WTC11 (cell line): ENCODE results near the gene ZEB2.

Experiments
- KAT7 ChIP-seq: sonication (generic); formaldehyde crosslinking; IDR thresholded peaks from 2 replicates; pipeline ENCODE4 v1.8.1; 2023; ENCODE audit warnings: missing genetic modification reagents, mild to moderate bottlenecking, borderline replicate concordance
- TF ChIP-seq, protein P1 (sequence below): fragments of 200-600 bp; IDR thresholded peaks from 2 replicates; pipeline ENCODE4 v1.8.0; 2022; ENCODE audit warnings: antibody characterized with exemption
- TF ChIP-seq, protein P2 (sequence below): sonication (generic); formaldehyde crosslinking; IDR thresholded peaks from 2 replicates; pipeline ENCODE4 v1.8.1; 2022; ENCODE audit warnings: mild to moderate bottlenecking, missing genetic modification reagents, moderate library complexity, borderline replicate concordance
- TF ChIP-seq, protein P3 (sequence below): fragments of 250-450 bp; sonication (Bioruptor Pico); IDR thresholded peaks from 2 replicates; pipeline ENCODE4 v1.9.0; 2021; ENCODE audit warnings: mild to moderate bottlenecking
- TF ChIP-seq, protein P4 (sequence below): sonication (generic); formaldehyde crosslinking; IDR thresholded peaks from 2 replicates; pipeline ENCODE4 v1.8.1; 2023; ENCODE audit warnings: mild to moderate bottlenecking, missing genetic modification reagents

DNA sequence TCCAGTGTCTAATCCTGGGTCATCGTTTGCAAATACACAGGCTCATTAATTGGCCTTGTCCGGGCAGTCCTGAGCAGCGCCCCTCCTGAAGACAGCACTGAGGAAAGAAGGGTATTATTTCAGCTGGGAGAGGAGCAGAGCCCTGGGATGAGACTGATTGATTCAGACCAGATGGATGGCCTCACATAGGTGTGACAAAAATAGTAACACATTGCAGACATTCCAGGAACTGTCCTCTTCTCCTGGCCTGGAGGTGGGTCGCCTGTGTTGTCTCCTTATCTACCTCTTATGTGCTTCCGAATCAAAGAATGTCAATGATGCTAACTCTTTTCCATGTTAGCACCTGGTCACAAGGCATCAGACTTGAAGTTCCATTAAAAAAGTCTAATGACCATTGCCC, 45.9 kb downstream of the ZEB2 start:
- TF ChIP-seq, protein P1, sequence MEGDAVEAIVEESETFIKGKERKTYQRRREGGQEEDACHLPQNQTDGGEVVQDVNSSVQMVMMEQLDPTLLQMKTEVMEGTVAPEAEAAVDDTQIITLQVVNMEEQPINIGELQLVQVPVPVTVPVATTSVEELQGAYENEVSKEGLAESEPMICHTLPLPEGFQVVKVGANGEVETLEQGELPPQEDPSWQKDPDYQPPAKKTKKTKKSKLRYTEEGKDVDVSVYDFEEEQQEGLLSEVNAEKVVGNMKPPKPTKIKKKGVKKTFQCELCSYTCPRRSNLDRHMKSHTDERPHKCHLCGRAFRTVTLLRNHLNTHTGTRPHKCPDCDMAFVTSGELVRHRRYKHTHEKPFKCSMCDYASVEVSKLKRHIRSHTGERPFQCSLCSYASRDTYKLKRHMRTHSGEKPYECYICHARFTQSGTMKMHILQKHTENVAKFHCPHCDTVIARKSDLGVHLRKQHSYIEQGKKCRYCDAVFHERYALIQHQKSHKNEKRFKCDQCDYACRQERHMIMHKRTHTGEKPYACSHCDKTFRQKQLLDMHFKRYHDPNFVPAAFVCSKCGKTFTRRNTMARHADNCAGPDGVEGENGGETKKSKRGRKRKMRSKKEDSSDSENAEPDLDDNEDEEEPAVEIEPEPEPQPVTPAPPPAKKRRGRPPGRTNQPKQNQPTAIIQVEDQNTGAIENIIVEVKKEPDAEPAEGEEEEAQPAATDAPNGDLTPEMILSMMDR = no peak
- TF ChIP-seq KAT7 (CRISPR knock-in tag) = no peak
- TF ChIP-seq, protein P2, sequence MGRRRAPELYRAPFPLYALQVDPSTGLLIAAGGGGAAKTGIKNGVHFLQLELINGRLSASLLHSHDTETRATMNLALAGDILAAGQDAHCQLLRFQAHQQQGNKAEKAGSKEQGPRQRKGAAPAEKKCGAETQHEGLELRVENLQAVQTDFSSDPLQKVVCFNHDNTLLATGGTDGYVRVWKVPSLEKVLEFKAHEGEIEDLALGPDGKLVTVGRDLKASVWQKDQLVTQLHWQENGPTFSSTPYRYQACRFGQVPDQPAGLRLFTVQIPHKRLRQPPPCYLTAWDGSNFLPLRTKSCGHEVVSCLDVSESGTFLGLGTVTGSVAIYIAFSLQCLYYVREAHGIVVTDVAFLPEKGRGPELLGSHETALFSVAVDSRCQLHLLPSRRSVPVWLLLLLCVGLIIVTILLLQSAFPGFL = no peak
- TF ChIP-seq, protein P3, sequence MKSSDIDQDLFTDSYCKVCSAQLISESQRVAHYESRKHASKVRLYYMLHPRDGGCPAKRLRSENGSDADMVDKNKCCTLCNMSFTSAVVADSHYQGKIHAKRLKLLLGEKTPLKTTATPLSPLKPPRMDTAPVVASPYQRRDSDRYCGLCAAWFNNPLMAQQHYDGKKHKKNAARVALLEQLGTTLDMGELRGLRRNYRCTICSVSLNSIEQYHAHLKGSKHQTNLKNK = no peak
- TF ChIP-seq, protein P4, sequence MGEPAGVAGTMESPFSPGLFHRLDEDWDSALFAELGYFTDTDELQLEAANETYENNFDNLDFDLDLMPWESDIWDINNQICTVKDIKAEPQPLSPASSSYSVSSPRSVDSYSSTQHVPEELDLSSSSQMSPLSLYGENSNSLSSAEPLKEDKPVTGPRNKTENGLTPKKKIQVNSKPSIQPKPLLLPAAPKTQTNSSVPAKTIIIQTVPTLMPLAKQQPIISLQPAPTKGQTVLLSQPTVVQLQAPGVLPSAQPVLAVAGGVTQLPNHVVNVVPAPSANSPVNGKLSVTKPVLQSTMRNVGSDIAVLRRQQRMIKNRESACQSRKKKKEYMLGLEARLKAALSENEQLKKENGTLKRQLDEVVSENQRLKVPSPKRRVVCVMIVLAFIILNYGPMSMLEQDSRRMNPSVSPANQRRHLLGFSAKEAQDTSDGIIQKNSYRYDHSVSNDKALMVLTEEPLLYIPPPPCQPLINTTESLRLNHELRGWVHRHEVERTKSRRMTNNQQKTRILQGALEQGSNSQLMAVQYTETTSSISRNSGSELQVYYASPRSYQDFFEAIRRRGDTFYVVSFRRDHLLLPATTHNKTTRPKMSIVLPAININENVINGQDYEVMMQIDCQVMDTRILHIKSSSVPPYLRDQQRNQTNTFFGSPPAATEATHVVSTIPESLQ (CRISPR knock-in tag) = no peak
